Fibroblast of mammary gland (primary cell): ENCODE results near the gene PECR.
"Not testable (repeated sequence)": the region's sequence is repeated elsewhere in the genome, so short reads cannot be mapped to it uniquely, and the experiment has no call there.

Experiments used
- DNase-seq: peaks from one replicate; pipeline ENCODE4 v3.0.0-alpha.2; 2010; ENCODE audit warnings: low read depth
- H3K4me3 ChIP-seq: 2 replicates; pipeline ENCODE4 v1.5.1; 2011; ENCODE audit warnings: low read depth, mild to moderate bottlenecking, low read length, moderate library complexity; ENCODE audit not compliant: control insufficient read depth
- CTCF ChIP-seq: conservative IDR thresholded peaks from 2 replicates; pipeline ENCODE4 v1.5.1; 2011; ENCODE audit warnings: low read depth, low read length, inconsistent platforms; ENCODE audit not compliant: control insufficient read depth, insufficient read depth

Gene PECR

GRCh38 chr2:216001216-216002100 lies 80.2 kb downstream of the PECR start:
- DNase-seq = no peak
- no peak for TF ChIP-seq CTCF
- H3K4me3 ChIP-seq = no peak overlapping the region

- H3K4me3 ChIP-seq = no peak overlapping the region
- no peak for TF ChIP-seq CTCF
- no peak for DNase-seq
These were observed 83.0 kb downstream of the PECR start for GRCh38 chr2:215998636-215999035.

GRCh38 chr2:215997219-215997618 lies 84.4 kb downstream of the PECR start:
- TF ChIP-seq CTCF = no peak
- no peak for DNase-seq
- no peak overlapping the region for H3K4me3 ChIP-seq

GRCh38 chr2:215994911-215995310 lies 86.7 kb downstream of the PECR start:
- DNase-seq = no peak
- H3K4me3 ChIP-seq = no peak overlapping the region
- no peak for TF ChIP-seq CTCF

- not testable (repeated sequence) for DNase-seq, H3K4me3 ChIP-seq
These were observed 92.9 kb downstream of the PECR start for GRCh38 chr2:215988556-215989207.
